ENCODE data around the gene IER3.

IER3 gene

DNA sequence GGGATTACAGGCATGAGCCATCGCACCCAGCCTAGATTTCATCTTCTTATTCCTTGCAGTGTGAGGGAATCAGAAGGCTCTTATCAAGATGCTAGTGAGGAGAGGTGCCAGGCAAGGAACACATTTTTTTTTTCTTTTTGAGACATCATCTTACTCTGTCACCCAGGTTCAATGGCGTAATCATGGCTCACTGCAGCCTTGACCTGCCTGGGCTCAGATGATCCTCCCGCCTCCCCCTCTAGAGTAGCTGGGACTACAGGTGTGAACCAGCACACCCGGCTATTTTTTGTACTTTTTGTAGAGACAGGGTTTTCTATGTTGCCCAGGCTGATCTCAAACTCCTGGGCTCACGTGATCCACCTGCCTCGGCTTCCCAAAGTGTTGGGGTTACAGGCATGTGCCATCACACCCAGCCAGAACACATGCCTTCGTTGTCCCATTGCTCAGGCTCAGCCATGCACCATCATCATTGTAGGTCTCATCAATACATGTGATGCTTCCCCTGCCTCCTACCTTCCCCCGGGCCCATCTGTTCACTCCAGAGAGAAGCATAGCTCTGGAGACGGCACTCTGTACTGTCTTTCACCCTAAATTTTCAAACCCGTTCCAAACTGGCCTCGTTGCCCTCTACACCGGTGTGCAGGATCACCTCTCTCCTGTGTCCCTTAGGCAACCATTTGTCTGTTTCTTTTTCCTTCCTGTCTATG is 12.0 kb downstream of the IER3 start:
- no peak overlapping the region for H3K27ac ChIP-seq
- intact Hi-C loops (cut with DNase I; ENCODE audit: low total_unique reads), result no loop called here
- no peaks in the 10 kb centered on the region for H3K9me3 ChIP-seq
- H3K4me3 ChIP-seq, result no peak overlapping the region
- no peaks in the 10 kb centered on the region for H3K27me3 ChIP-seq
- TF ChIP-seq, protein P1, sequence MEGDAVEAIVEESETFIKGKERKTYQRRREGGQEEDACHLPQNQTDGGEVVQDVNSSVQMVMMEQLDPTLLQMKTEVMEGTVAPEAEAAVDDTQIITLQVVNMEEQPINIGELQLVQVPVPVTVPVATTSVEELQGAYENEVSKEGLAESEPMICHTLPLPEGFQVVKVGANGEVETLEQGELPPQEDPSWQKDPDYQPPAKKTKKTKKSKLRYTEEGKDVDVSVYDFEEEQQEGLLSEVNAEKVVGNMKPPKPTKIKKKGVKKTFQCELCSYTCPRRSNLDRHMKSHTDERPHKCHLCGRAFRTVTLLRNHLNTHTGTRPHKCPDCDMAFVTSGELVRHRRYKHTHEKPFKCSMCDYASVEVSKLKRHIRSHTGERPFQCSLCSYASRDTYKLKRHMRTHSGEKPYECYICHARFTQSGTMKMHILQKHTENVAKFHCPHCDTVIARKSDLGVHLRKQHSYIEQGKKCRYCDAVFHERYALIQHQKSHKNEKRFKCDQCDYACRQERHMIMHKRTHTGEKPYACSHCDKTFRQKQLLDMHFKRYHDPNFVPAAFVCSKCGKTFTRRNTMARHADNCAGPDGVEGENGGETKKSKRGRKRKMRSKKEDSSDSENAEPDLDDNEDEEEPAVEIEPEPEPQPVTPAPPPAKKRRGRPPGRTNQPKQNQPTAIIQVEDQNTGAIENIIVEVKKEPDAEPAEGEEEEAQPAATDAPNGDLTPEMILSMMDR (IDR thresholded peaks at IDR 0.05), result no peak
- H3K36me3 ChIP-seq, result peaks cover 81 to 99% (median 93%) of the 10 kb centered on the region in 3 donors
- H3K4me1 ChIP-seq, result peaks cover 0 to 22% (median 11%) of the 10 kb centered on the region in 4 donors
- no peak for DNase-seq

DNA sequence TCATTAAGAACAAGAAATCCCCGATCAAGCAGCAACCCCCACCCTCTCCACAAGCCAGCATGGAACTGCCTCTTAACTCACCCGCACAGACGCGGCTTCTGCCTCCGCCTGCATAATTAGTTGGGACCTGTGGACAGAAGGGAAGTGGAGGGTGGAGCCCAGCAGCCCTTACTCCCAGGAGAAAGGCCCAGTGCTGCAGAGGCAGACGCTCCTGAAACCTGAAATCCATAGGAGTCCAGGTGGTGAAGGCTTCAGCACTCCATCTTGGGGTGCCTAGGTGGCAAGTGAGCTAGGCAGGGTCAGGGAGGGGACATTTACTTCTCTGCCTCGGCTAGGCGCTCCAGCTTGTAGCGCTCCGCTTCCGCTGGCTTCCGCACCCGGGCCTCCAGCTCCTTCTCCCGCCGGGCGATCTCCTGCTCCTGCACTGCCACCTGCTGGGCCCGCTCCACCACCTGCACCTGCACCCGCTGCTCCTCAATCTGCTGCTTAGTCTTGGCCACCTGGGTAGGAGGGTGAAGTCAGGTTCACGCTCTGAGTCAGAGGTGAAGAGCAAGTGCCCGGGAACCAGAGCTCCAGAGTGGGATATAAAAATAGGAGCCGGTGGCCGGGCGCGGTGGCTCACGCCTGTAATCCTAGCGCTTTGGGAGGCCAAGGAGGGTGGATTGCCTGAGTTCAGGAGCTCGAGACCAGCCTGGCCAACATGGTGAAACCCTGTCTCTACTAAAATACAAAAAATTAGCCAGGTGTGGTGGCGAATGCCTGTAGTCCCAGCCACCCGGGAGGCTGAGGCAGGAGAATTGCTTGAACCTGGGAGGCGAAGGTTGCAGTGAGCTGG is 13.5 kb downstream of the IER3 start:
- Histone ChIP-seq H3K27me3 (no peaks in the 10 kb centered on the region), H3K4me1 (peaks cover 0 to 26% (median 11%) of the 10 kb centered on the region in 4 donors), H3K9me3 (no peaks in the 10 kb centered on the region), H3K36me3 (peaks cover 72 to 99% (median 82%) of the 10 kb centered on the region in 3 donors), H3K4me3 (no peak overlapping the region), H3K27ac (peak overlapping the region; percentile 38 to 44)
- TF ChIP-seq, protein P1 (IDR thresholded peaks at IDR 0.05), result peak; percentile 53 to 54
- intact Hi-C loops (cut with DNase I; ENCODE audit: low total_unique reads), result no loop called here
- DNase-seq, result peak; percentile 58 to 82

DNA sequence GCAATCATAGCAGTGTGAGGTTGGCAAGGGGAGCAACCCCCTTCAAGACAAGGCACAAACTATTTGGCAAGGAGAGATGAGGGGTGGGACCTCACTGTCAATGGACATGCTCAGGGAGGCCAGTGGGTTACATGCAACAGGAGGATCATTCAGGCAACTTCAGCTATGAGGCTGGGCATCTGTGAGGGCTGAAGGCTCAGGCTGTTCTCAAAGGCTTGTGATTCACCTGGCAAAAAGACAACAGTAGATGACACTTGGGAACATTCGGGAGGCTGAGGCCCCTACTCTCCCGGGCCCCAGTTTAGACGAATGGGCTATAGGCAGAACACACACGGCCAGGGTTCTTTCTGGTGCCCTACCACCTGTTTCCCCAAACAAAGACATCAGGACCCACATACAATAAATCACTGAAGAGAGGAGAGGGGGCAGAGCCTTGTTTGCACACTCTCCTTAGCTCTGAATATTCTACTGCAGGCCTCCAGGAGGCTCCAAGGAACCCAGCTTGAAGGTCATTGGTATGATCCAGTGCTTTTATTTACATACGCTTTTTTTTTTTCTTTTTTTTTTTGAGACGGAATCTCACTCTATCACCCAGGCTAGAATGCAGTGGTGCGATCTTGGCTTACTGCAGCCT is 16.3 kb downstream of the IER3 start:
- Histone ChIP-seq H3K4me3 (no peak overlapping the region), H3K9me3 (no peaks in the 10 kb centered on the region), H3K27ac (peak overlapping the region; percentile 23 to 48), H3K27me3 (no peaks in the 10 kb centered on the region), H3K36me3 (peaks cover 63 to 97% (median 77%) of the 10 kb centered on the region in 3 donors), H3K4me1 (peaks cover 0 to 50% (median 20%) of the 10 kb centered on the region in 4 donors)
- TF ChIP-seq, protein P1 (IDR thresholded peaks at IDR 0.05), result no peak
- DNase-seq, result no peak
- intact Hi-C loops (cut with DNase I; ENCODE audit: low total_unique reads), result no loop called here

DNA sequence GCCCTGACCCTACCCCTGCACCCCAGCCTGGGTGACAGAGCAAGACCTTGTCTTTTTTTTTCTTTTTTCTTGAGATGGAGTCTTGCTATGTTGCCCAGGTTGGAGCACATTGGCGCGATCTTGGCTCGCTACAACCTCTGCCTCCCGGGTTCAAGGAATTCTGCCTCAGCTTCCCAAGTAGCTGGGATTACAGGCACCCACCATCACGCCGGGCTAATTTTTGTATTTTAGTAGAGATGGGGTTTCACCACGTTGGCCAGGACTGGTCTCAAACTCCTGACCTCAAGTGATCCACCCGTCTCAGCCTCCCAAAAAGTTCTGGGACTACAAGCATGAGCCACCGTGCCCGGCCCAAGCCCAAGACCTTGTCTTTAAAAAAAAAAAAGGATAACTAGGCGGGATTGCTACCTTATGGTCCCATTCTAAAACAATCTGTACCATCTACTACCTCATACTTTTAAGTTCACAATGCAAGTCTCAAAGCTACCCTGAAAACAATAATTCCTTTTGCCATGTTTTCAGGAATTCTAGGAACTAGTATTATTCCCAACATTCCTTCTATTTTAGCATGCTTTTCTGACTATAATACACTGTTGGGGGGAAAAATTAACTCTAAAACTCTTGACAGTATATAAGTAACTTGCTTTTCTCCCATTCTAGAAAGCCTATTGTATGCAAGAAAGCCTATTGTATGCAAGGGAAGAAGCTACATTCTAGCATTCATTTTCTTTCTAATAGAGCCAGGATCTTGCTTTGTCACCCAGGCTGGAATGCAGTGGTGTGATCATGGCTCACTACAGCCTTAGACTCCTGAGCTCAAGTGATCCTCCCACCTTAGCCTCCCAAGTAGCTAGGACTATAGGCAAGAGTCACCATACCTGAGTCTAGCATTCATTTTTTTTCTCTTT is 17.6 kb downstream of the IER3 start:
- intact Hi-C loops (cut with DNase I; ENCODE audit: low total_unique reads), result no loop called here
- Histone ChIP-seq H3K9me3 (no peaks in the 10 kb centered on the region), H3K4me1 (peaks cover 0 to 63% (median 27%) of the 10 kb centered on the region in 4 donors), H3K27ac (peak overlapping the region; percentile 23 to 48), H3K4me3 (no peak overlapping the region), H3K36me3 (peaks cover 54 to 88% (median 69%) of the 10 kb centered on the region in 3 donors), H3K27me3 (no peaks in the 10 kb centered on the region)
- TF ChIP-seq, protein P1 (IDR thresholded peaks at IDR 0.05), result no peak
- no peak for DNase-seq
